HepG2 (cell line): ENCODE measurements around the gene PRKN. TPM values are rescaled to one million over a fixed set of nuclear protein-coding genes. Genes with fewer than 3 reads are reported as not detected.

ENCODE experiments used
- ATAC-seq: fragments of 200-7000 bp; cut with Tn5 transposase; 3 replicates; pipeline ENCODE4 v1.9.1; 2020; ENCODE audit warnings: mild to moderate bottlenecking, moderate library complexity
- BruUV-seq: library from RNA; stranded (reverse); fragments of 400-500 nt; replicated peaks from 2 replicates; lab custom pipeline; 2021; lab: Mats Ljungman, UMichigan
- CTCF ChIA-PET: fragments of 300-600 bp; formaldehyde crosslinking; extraction: SDS; loops from one replicate; lab custom pipeline; 2021; ENCODE audit warnings: low total read pairs, inconsistent platforms, low intra/inter-chr PET ratio; lab: Yijun Ruan, JAX
- POLR2A ChIA-PET: fragments of 350-600 bp; sonication (Branson Sonifier 250); formaldehyde crosslinking; loops from one replicate; lab custom pipeline; 2020; ENCODE audit warnings: antibody characterized with exemption, inconsistent platforms; lab: Yijun Ruan, JAX
- DNase-seq: peaks from one replicate; pipeline ENCODE4 v3.0.0-alpha.2; 2015; ENCODE audit warnings: low spot score
- FAIRE-seq: peaks from 3 replicates; lab custom pipeline; 2011; peaks lifted over from hg19 to GRCh38; lab: Jason Lieb, UNC
- H2AFZ ChIP-seq: one replicate; pipeline ENCODE4 v1.6.1; 2011; ENCODE audit warnings: low read length, inconsistent platforms
- H3K27ac ChIP-seq: fragments of 300-600 bp; 3 replicates; pipeline ENCODE4 v1.8.0; 2011; ENCODE audit warnings: mixed run types, mild to moderate bottlenecking, mixed read lengths, low read length, inconsistent platforms; ENCODE audit not compliant: insufficient read depth; ENCODE audit errors: extremely low read length
- H3K27me3 ChIP-seq, 2 experiments: fragments of 200-600 bp in 1 of 2; 2 replicates in 1 of 2; 3 replicates in 1 of 2; pipeline versions ENCODE4 v1.6.0 to v1.8.0; 2011; ENCODE audit warnings: low read length in 2 of 2, mild to moderate bottlenecking in 2 of 2, moderate library complexity in 2 of 2, inconsistent platforms in 1 of 2; ENCODE audit not compliant: insufficient read depth in 2 of 2, control insufficient read depth in 1 of 2
- H3K36me3 ChIP-seq, 2 experiments: fragments of 200-600 bp in 1 of 2; replicated peaks in 1 of 2; 2 replicates in 1 of 2; 3 replicates in 1 of 2; pipeline versions ENCODE4 v1.5.1 to v1.8.0; 2011; ENCODE audit warnings: low read length in 2 of 2, inconsistent platforms in 1 of 2; ENCODE audit not compliant: insufficient read depth in 2 of 2, control insufficient read depth in 1 of 2
- H3K4me1 ChIP-seq: 2 replicates; pipeline ENCODE4 v1.5.1; 2012; ENCODE audit warnings: low read length, inconsistent platforms; ENCODE audit not compliant: insufficient read depth
- H3K4me2 ChIP-seq: 2 replicates; pipeline ENCODE4 v1.6.0; 2011; ENCODE audit warnings: low read depth, low read length, inconsistent platforms
- H3K4me3 ChIP-seq, 3 experiments: fragments of 200-600 bp in 1 of 3; sonication (generic), shearing (Covaris generic) in 1 of 3; replicated peaks in 1 of 3; 2 replicates each; pipeline ENCODE4 v1.5.1; 2011 to 2016; ENCODE audit warnings: low read length in 3 of 3, inconsistent platforms in 2 of 3, low read depth in 2 of 3, mild to moderate bottlenecking in 2 of 3, control low read depth in 1 of 3, mixed read lengths in 1 of 3; ENCODE audit not compliant: insufficient read depth in 1 of 3
- H3K79me2 ChIP-seq: one replicate; pipeline ENCODE4 v1.6.1; 2011; ENCODE audit warnings: low read length, inconsistent platforms; ENCODE audit not compliant: insufficient read depth
- H3K9ac ChIP-seq: 2 replicates; pipeline ENCODE4 v1.6.0; 2011; ENCODE audit warnings: mild to moderate bottlenecking, low read depth, low read length, inconsistent platforms; ENCODE audit not compliant: insufficient read depth
- H3K9me3 ChIP-seq: 2 replicates; pipeline ENCODE4 v1.5.1; 2012; ENCODE audit warnings: mild to moderate bottlenecking, low read length
- H4K20me1 ChIP-seq: 2 replicates; pipeline ENCODE4 v1.6.0; 2011; ENCODE audit warnings: inconsistent platforms, mild to moderate bottlenecking, low read length, moderate library complexity; ENCODE audit not compliant: insufficient read depth
- ATAD3A ChIP-seq: sonication (generic); formaldehyde crosslinking; IDR thresholded peaks from 2 replicates; pipeline ENCODE4 v1.4.0; 2020; ENCODE audit warnings: missing genetic modification reagents
- MAFF ChIP-seq: IDR thresholded peaks from 2 replicates; pipeline ENCODE4 v1.6.1; 2011; ENCODE audit warnings: low read depth, low read length, improper control_type of control experiment
- MAFK ChIP-seq, 2 experiments: IDR thresholded peaks in 1 of 2; conservative IDR thresholded peaks in 1 of 2; 2 replicates each; pipeline ENCODE4 v1.6.1; 2011; ENCODE audit warnings: improper control_type of control experiment in 2 of 2, low read length in 2 of 2
- PLRG1 ChIP-seq: fragments of 450-650 bp; conservative IDR thresholded peaks from 2 replicates; pipeline ENCODE4 v1.6.1; 2016
- POGZ ChIP-seq: sonication (generic); formaldehyde crosslinking; IDR thresholded peaks from 2 replicates; pipeline ENCODE4 v1.4.0; 2020; ENCODE audit warnings: mild to moderate bottlenecking, missing genetic modification reagents
- ZNF781 ChIP-seq: sonication (generic); formaldehyde crosslinking; IDR thresholded peaks from 2 replicates; pipeline ENCODE4 v1.5.1; 2020; ENCODE audit warnings: borderline replicate concordance, mild to moderate bottlenecking, missing genetic modification reagents; ENCODE audit errors: not compliant biosample characterization
- ZSCAN21 ChIP-seq: sonication (generic); formaldehyde crosslinking; IDR thresholded peaks from 2 replicates; pipeline ENCODE4 v1.8.0; 2022; ENCODE audit warnings: mild to moderate bottlenecking, missing genetic modification reagents, moderate library complexity, borderline replicate concordance
- WGBS: methylation state at CpG from one replicate; pipeline ENCODE4 v1.1.6; 2017; ENCODE audit warnings: low lambda C conversion rate; 5-methylcytosine and 5-hydroxymethylcytosine counted together
- in situ Hi-C: cut with HindIII; loops from 2 replicates; pipeline ENCODE4 v1.10.0; 2017; ENCODE audit warnings: low pct_unique_long_range_greater_than_20kb; ENCODE audit not compliant: extremely low pct_ligation_motif_present
- intact Hi-C: fragments of 100-400 bp; cut with micrococcal nuclease; formaldehyde crosslinking; loops from one replicate; pipeline ENCODE4 v1.10.0; 2022; ENCODE audit not compliant: unreplicated experiment
- polyA plus RNA-seq, 8 experiments: library from polyadenylated mRNA; depleted of rRNA in 3 of 8; stranded (reverse) in 7 of 8; unstranded in 1 of 8; fragments of >200 nt; fragmentation: Illumina TruSeq in 4 of 8; extraction: Trizol in 4 of 8; gene quantifications; 2 replicates each; pipeline versions ENCODE4 v1.2.1 to v1.2.3, GENCODE V29; 2011 to 2016; ENCODE audit warnings: low read depth in 4 of 8, missing spikeins in 1 of 8, mixed read lengths in 1 of 8; ENCODE audit not compliant: insufficient read depth in 1 of 8
- total RNA-seq, 5 experiments: library from RNA; depleted of rRNA; stranded (reverse); fragments of >200 nt; fragmentation: Illumina TruSeq; extraction: Trizol; gene quantifications; 2 replicates each; pipeline ENCODE4 v1.2.3, GENCODE V29; 2016; ENCODE audit warnings: low read depth in 1 of 5
- TF ChIP-seq, protein P1 (sequence below): sonication (generic); formaldehyde crosslinking; IDR thresholded peaks from 2 replicates; pipeline ENCODE4 v1.9.0; 2021; ENCODE audit warnings: missing genetic modification reagents, borderline replicate concordance

PRKN gene
- total and polyA plus RNA-seq, 2 of the 13 experiments (the other 11 are each of a cell fraction or from before 2014, with no cell fraction given) = 0.31 to 0.44 TPM

DNA sequence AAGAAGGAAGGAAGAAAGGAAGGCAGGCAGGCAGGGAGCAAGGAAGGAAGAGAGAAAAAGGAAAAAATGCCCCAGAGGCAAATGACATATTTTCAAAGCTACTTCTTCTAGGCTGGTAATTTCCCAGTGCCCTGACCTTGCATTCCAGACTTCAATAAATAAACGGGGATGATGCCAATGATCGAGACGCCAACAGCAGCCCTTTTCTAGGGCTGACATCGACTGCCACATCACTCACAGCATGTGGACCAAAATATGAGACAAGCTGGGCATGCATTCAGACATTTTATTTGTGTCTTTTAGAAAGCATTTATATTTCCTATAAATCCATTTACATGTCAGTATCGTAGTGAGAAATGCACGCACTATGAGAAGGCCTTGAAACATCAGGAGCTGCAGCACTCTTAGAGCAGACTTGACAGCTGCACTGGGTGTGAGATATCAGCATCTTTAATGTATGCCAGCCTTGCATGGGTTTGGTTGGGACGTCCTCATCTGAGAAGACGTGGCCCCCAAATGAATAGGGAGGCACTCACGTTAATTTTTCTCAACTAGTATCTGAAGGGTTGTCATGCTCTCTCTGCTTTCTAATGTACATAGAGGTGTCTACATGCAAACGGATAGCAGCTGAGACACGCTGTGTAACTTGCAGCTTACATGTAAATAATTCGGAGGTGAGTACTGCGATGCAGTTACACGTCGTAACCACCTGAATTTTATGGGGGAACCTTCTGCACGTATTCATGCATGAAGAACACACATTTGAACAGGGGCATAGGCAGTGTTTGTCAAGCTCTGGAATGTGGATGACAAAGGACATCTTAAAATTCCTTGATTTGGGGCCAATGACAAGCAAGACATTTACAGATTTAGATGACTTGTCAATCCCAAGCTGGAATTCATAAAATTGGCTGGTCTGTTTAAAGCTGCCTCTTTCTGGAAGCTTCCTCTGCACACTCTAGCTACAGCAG lies 1304.6 kb downstream of the PRKN start:
- BruUV-seq = no TSS peak
- FAIRE-seq (no peak), ATAC-seq (no peak)
- WGBS = 35% methylated on average over 16 of the region's 16 CpGs
- Histone ChIP-seq H3K9ac (no peak overlapping the region), H3K79me2 (no peaks in the 10 kb centered on the region), H3K4me3 (no peak overlapping the region), H3K4me2 (no peak overlapping the region), H3K27ac (no peak overlapping the region), H4K20me1 (no peaks in the 10 kb centered on the region), H2AFZ (no peak overlapping the region), H3K36me3 (no peaks in the 10 kb centered on the region), H3K4me1 (no peaks in the 10 kb centered on the region), H3K9me3 (no peaks in the 10 kb centered on the region)
- in situ Hi-C loops = no loop called here
- CTCF ChIA-PET = no interaction called here
- intact Hi-C loops = no loop called here
- POLR2A ChIA-PET = no interaction called here
- TF ChIP-seq MAFK (conservative IDR thresholded peaks at IDR 0.05 in 1 of 2, IDR thresholded peaks at IDR 0.05 in 1 of 2; ENCODE audit: low read length in 2 of 2) (no peak), PLRG1 (no peak), ZSCAN21 (CRISPR knock-in tag) (no peak), ZNF781 (CRISPR knock-in tag) (no peak), POGZ (CRISPR knock-in tag) (no peak), ATAD3A (no peak), MAFF (no peak)
- TF ChIP-seq, protein P1, sequence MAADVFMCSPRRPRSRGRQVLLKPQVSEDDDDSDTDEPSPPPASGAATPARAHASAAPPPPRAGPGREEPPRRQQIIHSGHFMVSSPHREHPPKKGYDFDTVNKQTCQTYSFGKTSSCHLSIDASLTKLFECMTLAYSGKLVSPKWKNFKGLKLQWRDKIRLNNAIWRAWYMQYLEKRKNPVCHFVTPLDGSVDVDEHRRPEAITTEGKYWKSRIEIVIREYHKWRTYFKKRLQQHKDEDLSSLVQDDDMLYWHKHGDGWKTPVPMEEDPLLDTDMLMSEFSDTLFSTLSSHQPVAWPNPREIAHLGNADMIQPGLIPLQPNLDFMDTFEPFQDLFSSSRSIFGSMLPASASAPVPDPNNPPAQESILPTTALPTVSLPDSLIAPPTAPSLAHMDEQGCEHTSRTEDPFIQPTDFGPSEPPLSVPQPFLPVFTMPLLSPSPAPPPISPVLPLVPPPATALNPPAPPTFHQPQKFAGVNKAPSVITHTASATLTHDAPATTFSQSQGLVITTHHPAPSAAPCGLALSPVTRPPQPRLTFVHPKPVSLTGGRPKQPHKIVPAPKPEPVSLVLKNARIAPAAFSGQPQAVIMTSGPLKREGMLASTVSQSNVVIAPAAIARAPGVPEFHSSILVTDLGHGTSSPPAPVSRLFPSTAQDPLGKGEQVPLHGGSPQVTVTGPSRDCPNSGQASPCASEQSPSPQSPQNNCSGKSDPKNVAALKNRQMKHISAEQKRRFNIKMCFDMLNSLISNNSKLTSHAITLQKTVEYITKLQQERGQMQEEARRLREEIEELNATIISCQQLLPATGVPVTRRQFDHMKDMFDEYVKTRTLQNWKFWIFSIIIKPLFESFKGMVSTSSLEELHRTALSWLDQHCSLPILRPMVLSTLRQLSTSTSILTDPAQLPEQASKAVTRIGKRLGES (CRISPR knock-in tag) = no peak
- TF ChIP-seq, all 625 proteins: peak for 0
- H3K27me3 ChIP-seq = peaks cover 0 to 4% of the 10 kb centered on the region in 2 experiments; a peak in 1 of 5 replicates
- no peak for DNase-seq
